Measurements from ENCODE around the gene UFM1.
"Not testable (repeated sequence)": the region's sequence is repeated elsewhere in the genome, so short reads cannot be mapped to it uniquely, and the experiment has no call there.

The UFM1 gene

DNA sequence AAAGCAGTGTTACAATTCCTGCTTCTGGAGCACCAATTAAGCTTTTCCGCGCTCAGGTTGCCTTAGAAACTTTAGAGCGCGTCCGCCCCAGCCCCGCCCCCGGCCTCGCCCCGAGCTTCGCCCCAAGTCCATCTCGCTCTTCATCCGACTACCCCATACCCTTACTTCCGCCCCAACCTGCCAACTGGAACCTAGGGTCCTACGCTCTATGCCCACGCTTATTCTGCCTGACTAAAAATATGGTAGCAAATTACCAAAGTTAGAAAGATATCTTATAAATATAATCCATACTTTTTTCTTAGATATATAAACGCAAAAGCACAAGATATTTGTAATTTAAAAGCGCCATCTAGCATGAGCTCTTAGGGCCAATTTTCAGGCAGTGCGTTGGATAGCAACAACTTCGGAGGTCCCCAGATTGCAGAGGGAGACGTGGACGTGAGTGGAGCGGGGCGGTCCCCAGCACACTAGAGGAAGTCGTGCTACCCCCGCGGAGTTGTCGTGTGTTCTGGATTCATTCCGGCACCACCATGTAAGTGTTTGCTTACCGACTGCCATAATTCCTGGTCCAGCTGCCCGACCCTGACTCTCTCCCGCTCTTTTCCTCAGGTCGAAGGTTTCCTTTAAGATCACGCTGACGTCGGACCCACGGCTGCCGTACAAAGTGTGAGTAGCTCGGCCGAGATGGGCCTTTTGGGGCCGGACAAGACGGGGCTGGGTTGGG, at the start of gene UFM1:
TSS of gene UFM1 (plus strand) at position 462 of the 724 bp plus-strand sequence. CDS start at position 531, 69 bp downstream.
- DNase-seq, result peak; percentile 80 to 98

DNA sequence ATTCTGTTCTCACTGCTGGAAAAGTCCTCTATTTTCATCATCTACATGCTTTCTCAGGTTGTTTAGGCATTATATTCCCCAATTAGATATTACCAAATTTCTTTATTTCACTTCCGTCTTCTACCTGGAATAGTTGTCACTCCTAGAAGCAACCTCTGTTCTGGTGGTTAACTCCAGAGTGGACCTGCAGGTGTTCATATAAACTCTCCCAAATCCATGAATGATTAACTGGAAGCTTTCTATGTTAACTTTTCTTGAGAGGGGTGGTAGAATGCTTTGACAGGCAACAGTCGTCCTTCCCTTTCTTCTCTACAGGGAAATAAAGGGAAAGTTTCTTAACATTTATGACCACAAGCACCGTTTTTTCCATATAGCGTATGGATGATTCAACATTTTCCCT, 48.4 kb upstream of the UFM1 start:
- DNase-seq, result no peak

DNA sequence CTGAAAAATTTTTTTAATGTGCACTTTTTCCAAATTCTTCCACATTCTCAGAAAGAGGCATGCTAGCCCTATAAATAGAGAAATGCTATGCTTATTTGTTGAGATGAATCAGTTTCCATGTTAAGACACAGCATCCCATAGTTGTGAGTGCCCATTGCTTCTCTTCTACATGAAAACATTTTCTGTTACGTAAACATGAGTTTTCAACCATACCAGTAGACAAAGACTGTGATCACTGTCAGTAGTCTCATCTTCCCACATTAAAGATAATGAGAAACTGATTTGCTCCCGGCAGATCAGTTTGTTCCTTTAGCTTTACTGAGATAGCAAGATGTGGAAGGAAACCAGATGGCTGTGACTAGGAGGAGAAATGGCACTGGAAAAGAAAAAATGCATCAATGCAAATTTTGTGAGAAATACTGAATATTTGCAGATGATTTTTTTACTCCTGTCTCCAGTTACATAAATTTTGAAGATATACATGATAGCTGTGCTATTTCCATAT, 45.8 kb upstream of the UFM1 start:
- peak in 1 of 2 donors; percentile 17 for DNase-seq

DNA sequence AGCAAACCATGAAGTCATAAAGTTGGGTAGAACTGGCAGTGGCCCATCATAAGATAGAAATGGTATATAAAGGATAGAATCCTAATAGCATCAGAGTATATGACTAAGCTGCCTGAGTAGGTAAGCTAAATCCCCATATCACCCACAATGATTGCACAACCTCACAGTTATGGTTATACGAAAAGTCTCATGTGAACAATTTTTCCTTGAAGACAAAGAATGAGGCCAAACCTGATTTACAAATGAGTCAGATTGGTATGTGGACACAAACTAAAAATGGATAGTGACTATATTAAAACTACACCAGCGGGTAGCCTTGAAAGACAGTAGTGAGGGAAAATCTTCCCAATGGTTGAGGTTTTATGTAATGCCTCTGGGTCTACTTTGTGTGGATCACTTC, 40.9 kb upstream of the UFM1 start:
- no peak for DNase-seq

DNA sequence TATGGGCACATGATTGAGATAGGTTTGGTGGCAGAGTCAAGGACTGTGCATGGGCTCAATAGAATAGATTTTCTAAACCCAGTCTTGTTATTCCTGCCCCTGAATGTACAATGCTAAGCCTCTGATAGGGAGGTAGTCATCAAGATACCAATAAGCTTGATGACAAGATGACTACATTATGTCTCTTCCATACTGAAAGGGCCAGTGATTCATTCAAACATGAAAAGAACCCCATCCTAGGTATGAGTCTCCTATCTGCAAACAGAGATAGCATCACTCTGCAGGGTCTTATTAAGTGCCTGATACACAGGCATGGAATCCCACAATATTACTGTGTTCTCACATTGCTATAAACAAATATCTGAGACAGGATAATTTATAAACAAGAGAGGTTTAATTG, 40.3 kb upstream of the UFM1 start:
- no peak for DNase-seq

DNA sequence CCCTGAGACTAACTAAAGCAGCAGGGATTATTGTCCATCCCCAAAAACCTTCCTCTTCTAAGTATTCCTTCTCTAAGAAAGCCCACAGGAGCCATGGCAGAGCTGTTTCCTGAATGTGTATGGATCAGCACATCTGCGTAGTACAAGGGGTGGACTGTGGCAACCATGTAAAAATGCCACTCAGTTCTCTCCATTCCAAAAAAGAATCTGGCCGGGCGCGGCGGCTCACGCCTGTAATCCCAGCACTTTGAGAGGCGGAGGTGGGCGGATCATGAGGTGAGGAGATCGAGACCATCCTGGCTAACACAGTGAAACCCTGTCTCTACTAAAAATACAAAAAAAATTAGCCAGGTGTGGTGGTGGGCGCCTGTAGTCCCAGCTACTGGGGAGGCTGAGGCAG, 38.5 kb upstream of the UFM1 start:
- DNase-seq, result not testable (repeated sequence)

DNA sequence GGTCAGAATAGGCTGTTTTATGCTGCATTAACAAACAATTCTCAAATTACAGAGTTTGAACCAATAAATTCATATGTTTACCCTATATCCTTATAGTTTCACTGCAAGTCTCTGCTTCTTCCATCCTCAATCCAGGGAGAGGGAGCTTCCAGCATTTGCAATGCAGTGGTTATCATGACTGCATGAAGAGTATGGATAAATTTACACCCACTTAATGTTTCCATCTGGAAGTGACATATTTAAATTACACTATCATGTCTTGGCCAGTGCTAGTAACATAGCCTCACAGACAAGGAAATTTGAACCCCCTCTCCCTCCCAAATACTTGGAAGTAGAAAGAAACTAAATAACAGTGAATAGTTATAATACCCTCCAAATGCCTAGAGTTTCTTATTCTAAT, 33.5 kb upstream of the UFM1 start:
- no peak for DNase-seq

DNA sequence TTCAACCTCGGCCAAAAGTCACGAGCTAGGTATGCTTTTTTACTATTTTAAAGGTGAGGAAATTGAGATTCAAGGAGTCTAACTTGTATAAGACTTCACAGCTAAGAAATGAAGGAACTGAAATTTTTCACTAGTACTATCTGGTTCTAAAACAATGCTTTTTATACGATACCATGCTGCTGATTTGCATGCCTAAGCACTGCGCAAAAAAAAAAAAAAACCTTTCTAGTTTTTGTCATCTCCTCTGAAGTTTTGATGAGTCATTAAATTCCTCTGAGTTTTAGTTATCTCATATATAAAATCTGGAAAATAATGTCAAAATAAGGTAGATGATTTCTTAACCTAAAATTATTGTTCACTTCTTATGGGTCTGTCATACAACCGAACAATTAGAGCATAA, 28.0 kb upstream of the UFM1 start:
- DNase-seq, result no peak

DNA sequence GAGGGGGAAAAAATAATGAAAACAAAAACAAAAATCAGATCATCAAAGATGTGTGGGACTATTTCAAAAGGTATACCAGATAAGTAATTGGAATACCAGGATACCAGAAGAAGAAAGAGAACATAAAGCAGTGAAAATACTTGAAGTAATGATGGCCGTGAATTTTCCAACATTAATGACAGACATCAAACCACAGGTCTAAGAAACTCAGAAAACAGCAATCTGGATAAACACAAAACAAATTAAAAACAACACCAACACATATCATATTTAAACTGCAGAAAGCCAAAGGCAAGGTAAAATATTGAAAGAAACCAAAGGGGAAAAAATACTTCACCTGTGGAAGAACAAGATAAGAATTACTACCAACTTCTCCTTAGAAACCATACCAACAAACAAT, 24.2 kb upstream of the UFM1 start:
- no peak for DNase-seq

DNA sequence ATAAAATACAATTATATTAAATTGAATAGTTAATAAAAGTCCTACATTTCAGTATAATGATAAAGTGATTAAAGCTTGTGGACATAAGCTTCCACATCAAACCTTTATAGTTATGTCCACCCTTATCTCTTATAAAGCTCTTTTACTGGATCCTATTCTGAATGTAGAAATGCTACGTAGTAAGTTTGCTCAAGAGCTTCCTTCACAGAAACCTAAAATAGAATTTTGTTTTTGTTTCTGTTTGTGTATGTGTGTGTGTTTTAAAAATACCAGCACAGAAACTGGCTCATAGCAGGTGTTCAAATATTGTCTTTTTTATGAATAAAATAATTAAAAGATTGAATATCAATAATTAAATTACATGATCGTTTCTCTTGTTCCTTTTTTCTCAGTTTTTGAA, 21.0 kb upstream of the UFM1 start:
- no peak for DNase-seq

DNA sequence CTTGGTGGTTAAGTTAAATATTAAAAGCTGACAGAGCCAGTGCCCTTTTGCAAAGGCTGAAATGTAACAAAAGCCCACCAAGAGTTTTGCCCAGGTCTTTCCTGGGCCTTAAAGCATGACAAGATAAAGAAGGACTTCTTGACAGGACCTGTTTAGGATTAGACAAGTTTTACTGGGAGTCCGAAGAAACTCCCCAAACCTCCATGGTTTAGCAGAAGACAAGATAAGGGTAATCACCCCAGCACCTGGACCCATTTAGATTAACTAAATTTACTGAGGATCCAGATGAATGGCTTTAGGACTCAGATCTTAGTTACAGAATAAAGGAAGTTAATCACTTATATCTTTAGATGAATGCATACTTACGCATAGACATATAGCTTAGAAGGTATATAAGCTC, 14.8 kb upstream of the UFM1 start:
- DNase-seq, result no peak

DNA sequence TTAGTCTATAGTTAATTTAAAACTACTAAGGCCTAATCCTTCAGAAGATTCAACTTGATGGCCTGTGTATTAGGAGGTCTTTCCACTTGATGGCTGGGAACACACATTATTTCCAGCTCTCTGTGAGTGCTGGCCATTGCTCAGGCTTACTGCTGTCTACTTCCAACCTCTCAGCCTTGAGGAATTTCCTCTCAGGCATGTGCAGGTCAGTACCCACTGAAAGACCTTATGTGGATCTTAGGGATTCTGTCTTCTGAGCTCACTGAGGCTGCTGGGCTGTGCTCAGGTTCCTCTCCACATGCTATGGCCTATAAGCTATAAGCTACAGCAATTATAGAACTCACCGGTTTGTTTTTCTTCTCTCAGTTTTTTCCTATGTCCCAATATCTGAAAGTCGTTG, 11.6 kb upstream of the UFM1 start:
- no peak for DNase-seq

DNA sequence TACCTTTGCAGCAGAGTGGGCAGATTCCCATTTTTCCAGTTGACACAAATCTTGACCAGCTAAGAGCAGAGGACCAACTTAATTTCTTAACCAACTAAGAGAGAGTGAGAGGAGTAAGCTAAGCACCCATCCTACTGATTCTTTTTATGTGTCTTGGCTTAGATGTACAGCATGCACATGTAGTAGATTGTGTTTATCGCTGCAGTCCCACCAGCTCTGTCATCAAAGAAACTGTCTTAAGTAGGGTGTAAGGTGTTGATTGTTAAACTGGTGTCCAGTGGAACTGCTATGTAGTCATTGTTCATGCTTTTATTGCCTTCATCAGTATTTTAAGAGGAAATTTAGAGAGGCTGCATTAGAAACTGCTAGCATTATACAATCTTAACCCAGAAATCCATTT, 9.0 kb upstream of the UFM1 start:
- no peak for DNase-seq

DNA sequence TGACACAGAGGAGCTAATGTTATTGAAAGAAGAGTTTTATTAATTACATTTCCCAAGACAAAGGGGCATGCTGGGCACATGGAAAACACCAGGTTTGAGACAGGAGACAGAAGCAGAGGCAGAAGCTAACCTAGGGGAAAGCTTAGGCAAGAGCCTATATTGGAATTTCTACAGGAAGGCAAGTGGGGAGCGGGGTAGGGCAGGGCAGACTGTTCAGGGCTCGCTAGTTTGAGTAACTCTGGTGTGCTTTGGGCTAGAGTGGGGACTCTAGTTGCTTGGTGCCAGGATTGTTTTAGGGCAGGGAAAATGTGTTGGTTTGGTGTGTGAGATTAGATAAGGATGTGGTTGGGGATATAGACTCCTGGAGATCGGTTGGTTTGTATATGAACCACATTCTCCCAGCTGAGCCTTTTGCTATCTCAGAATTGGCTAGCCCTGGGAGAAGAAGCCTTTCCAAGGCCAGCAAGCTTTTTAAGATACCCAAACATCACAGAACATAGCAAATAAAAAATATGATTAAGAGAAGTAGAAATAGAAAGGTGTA, 8.4 kb upstream of the UFM1 start:
- DNase-seq, result no peak

DNA sequence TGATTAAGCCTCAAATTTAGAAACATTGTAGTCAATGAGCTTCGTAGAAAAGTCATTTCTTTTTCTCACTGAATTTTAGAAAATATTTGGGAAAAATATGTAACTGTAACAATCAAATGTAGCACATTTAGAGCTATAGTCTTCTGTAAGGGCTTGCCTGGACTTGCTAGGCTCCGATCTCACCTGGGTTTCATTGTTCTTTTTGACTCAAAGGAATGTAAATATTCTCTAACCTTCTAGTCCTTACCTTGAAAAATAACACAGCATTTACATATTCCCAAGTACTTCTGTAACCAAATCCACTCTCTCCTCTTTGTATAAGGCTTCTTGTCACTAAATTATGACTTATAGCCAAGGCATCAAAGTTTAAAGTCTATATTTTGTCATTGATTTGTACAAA, 2.9 kb upstream of the UFM1 start:
- DNase-seq, result no peak

DNA sequence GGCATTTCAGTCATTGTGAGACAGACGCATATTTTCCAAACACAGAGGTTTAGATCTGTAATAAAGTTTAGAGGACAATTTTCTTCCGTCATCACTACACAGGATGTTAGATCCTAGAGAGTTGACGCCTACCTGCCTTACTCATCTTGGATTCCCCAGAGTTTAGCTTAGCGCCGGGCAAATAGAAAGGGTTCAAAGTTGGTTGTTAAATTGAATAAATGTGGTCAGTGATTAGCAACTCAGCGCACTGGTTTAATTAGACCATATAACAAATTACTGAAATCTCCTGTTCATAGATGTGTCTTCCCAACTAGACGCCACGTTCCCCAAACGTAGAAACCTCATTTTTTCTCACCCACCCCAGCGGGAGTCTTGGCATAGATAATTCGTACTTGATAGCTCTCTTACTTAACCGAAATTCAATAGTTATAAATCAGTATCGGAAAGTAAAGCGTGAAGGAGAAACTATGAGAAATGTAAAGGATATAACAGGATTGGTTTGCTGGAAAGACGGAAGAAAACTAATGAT, 726 bp upstream of the UFM1 start:
- peak; percentile 20 to 52 for DNase-seq

DNA sequence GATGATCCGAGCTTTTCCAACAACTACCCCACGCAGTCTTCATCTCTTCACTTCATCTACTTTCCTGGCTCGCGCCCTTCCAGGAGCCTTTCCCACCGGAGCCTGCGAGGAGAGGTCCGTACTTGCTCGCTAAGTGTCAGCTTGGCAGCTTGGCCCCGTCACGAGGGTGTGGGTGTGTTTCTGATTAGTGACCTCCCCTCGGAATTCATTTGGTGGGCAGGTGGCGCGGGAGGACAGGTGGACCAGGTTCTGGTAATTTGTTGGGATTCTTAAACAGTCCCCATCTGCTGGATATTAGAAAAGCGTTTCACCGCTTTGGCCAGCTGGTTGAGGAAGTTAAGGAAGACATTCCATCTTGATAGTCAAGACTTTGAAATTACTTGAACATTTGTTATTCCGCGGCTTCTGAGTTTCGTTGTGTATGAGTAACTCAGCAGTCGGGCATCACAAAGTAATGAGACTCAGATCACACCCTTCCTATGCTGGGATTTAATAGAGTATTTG, 515 bp downstream of the UFM1 start:
- DNase-seq, result no peak

DNA sequence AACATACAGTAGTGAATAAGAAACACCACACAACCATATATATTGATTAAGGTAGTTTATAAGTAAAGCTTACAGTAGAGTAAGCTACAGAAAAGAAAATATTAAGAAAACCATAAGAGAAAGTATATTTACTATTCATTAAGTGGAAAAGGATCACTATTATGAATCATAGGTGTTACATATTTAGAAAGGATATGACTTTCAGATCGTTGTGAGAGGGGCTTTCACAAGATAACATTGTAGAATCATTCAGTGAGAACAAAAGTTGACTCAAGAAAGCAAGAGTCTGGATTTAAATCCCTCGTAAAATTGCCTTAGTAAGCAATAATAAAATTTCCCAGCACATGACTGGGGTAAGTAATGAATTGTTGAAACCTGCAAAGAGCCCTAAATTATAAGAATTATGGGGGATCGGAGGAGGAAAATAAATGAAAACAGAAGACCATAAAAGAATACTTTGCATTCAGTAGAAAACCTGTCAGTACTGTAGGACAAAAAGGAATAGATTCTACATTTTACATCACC, 6.0 kb downstream of the UFM1 start:
- DNase-seq, result no peak

DNA sequence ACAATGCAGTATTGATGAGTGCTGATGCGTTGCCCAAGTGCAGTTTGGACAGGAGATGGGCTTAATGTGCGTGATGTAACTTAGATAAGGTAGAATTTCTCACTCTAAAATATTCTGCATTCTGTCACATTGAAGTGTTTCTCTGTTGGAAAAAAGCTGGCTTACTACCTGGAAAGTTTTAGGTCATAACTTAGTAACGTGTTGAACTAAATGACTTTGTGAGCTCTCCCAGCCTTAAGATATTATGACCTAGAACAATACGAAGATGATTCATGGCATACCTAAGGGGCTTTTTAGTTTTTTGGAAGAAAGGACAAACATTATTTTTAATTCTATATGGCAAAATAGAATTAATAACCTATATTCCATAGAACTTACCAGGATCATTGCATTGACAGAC, 9.0 kb downstream of the UFM1 start:
- no peak for DNase-seq

DNA sequence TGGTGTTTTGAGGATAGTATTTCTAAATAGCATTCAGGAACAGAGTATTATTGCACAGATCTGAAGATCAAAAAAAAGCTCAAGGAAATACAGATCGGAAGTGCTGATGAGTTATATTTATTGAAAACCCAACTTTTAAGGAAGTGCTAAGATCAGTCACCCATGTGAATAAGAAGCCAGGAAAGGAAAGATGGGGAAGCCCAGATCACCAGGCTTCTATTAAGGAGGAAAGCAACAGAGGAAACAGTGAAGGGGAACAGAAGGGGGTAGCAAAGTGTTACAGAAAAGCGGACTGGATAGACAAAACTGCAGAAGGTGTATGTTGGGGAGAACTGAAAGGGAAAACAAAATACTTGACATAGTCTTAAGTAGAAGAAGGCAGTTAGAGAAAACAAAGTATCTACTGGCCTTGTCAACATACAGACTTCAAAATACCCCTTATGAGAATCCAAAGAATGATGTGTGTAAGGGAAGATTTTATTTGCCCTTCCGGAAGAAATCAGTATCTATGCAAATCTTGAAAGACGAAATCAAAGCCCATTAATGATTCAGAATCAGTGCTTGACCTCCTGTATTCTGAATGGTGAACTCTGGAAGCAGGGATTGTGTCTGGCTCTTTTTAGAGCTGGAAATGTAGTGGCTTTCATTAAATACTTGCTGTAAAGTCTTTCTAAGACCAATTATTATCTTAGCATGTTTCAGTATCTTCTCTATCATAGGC, 12.1 kb downstream of the UFM1 start:
- no peak for DNase-seq

DNA sequence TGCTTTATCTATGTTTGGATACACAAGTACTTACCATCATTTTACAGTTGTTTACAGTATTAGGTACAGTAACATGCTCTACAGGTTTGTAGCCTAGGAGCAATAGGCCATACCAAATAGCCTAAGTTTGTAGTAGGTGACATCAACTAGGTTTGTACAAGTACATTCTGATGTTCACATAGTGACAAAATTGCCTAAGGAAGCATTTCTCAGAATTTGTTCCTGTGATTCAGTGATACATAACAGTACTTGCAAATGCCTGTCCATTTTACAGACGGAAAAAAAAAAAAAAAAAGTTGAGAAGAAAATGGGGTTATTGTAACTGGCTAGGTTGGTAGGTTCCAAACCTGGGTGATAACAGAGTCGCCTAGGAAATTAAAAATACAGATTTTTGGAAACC, 13.6 kb downstream of the UFM1 start:
- DNase-seq, result no peak

DNA sequence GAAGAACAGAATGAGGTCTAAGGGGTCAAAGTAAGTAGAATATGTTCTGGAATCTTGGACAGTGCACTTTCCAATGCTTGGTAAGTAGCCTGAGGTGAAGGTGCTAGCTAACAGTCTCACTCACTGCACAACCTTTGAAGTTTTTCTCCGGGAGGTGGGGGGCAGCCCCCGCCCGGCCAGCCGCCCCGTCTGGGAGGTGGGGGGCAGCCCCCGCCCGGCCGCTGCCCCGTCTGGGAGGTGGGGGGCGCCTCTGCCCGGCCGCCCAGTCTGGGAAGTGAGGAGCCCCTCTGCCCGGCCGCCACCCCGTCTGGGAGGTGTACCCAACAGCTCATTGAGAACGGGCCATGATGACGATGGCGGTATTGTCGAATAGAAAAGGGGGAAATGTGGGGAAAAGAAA, 14.1 kb downstream of the UFM1 start:
- not testable (repeated sequence) for DNase-seq

DNA sequence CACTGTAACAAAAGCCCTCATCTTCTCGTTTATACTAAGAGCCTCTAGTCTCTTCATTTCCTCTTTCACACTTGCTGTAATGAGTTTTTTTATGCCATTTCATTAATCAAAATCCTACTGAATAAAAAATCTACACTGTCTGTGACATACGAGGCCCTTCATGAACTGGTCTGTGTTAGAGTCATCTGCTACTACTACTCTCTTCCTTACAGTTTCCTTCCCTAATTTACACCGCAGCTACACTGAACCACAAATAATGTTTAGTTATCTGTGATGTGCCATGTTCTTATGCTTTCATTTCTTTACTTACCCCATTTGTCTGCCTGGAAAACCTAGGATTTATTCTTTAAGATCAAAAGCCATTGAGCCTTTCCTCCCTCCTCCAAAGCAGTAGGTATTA, 16.0 kb downstream of the UFM1 start:
- DNase-seq, result no peak

All from hippocampal formation (tissue), 2 donors.